Esophagus squamous epithelium (tissue), 4 donors: ENCODE measurements around the gene S100PBP.

Experiments used
- POLR2A ChIP-seq, 4 donors: fragments of 450-650 bp; IDR thresholded peaks; one replicate each; pipeline ENCODE4 v1.6.1; 2017; ENCODE audit warnings: antibody characterized with exemption in 4 of 4, mild to moderate bottlenecking in 4 of 4, moderate library complexity in 3 of 4
- TF ChIP-seq, protein P1 (sequence below), 6 experiments: fragments of 450-650 bp in 4 of 6; fragments of 200-600 bp in 2 of 6; sonication (generic) in 2 of 6; IDR thresholded peaks; one replicate each; pipeline ENCODE4 v1.5.1; 2016 to 2019; ENCODE audit warnings: antibody characterized with exemption in 6 of 6, mild to moderate bottlenecking in 4 of 6, moderate library complexity in 4 of 6

GRCh38 chr1:32886828-32887414 is 69.5 kb downstream of the S100PBP start:
- TF ChIP-seq POLR2A (IDR thresholded peaks at IDR 0.05) = no peak
- TF ChIP-seq, protein P1, sequence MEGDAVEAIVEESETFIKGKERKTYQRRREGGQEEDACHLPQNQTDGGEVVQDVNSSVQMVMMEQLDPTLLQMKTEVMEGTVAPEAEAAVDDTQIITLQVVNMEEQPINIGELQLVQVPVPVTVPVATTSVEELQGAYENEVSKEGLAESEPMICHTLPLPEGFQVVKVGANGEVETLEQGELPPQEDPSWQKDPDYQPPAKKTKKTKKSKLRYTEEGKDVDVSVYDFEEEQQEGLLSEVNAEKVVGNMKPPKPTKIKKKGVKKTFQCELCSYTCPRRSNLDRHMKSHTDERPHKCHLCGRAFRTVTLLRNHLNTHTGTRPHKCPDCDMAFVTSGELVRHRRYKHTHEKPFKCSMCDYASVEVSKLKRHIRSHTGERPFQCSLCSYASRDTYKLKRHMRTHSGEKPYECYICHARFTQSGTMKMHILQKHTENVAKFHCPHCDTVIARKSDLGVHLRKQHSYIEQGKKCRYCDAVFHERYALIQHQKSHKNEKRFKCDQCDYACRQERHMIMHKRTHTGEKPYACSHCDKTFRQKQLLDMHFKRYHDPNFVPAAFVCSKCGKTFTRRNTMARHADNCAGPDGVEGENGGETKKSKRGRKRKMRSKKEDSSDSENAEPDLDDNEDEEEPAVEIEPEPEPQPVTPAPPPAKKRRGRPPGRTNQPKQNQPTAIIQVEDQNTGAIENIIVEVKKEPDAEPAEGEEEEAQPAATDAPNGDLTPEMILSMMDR (IDR thresholded peaks at IDR 0.05) = no peak
